VCaP (cell line): Measurements from ENCODE around the gene C11orf97.
A peak's percentile ranks its signal among the peaks of the same experiment; 100 is the strongest.

Source experiments
- H3K27ac ChIP-seq: fragments of 450-650 bp; 2 replicates; pipeline ENCODE4 v1.5.1; 2017
- CTCF ChIP-seq: fragments of 450-650 bp; conservative IDR thresholded peaks from 2 replicates; pipeline ENCODE4 v1.5.1; 2017; ENCODE audit warnings: mild to moderate bottlenecking, moderate library complexity

The C11orf97 gene

GRCh38 chr11:94525546-94526324 is 13.5 kb downstream of the C11orf97 start:
- no peak for TF ChIP-seq CTCF
- H3K27ac ChIP-seq = peak overlapping the region; percentile 13

- H3K27ac ChIP-seq = no peak overlapping the region
- no peak for TF ChIP-seq CTCF
Measured at GRCh38 chr11:94526645-94527438, 14.6 kb downstream of the C11orf97 start.

GRCh38 chr11:94528551-94528950 is 16.3 kb downstream of the C11orf97 start:
- TF ChIP-seq CTCF = no peak

GRCh38 chr11:94532211-94532610 is 19.9 kb downstream of the C11orf97 start:
- no peak for TF ChIP-seq CTCF
- H3K27ac ChIP-seq = no peak overlapping the region

More at GRCh38 chr11:94528551-94528950, 16.3 kb downstream of the C11orf97 start:
- no peak overlapping the region for H3K27ac ChIP-seq

GRCh38 chr11:94533206-94533605 is 20.9 kb downstream of the C11orf97 start:
- TF ChIP-seq CTCF = no peak
- no peak overlapping the region for H3K27ac ChIP-seq

- no peak overlapping the region for H3K27ac ChIP-seq
- no peak for TF ChIP-seq CTCF
Measured at GRCh38 chr11:94533696-94534630, 21.7 kb downstream of the C11orf97 start.

- no peak for TF ChIP-seq CTCF
- no peak overlapping the region for H3K27ac ChIP-seq
Measured at GRCh38 chr11:94536386-94536785, 24.1 kb downstream of the C11orf97 start.
